Mammary epithelial cell (primary cell): Measurements from ENCODE around the gene COMMD2.

Experiments used
- EZH2 ChIP-seq: IDR thresholded peaks from 2 replicates; pipeline ENCODE4 v1.6.1; 2012; ENCODE audit warnings: low read length, inconsistent platforms, borderline replicate concordance
- TF ChIP-seq, protein P1 (sequence below), 2 donors: IDR thresholded peaks in 1 of 2; conservative IDR thresholded peaks in 1 of 2; 2 replicates each; pipeline ENCODE4 v1.5.1; 2011 to 2012; ENCODE audit warnings: inconsistent platforms in 2 of 2, low read length in 2 of 2, mild to moderate bottlenecking in 2 of 2, control low read depth in 1 of 2, low read depth in 1 of 2; ENCODE audit not compliant: insufficient read depth in 1 of 2; ENCODE audit errors: extremely low read depth in 1 of 2

DNA sequence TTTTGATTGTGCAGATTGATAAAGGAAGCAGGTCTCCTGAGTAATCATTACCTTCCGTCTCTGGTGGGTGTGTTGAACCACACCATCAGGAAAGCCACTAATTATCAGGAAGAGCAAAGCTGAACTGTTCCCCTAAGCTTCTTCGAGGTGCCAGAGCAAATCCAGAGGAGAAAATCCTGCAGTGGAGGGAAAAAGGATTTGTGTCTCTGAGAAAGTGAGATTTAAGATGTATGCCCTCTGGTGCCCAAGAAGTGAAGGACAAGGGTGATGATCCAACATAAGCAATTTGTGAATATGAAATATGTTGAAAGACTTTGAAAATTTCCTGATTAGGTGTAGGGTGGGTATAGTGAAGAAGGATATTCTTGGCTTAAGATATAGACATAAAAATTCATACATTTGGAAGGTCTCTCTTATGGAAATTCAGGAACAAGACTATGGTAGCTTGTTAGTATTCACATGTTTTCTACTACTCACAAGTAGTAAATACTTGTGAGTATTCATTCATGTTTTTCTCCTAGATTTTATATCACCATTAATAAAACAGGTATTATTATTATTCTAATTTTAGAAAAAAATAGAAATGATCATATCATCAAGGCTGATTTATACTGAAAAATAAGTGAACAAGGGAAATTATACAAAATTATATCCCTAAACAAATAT is 34.8 kb downstream of the COMMD2 start:
- TF ChIP-seq, protein P1, sequence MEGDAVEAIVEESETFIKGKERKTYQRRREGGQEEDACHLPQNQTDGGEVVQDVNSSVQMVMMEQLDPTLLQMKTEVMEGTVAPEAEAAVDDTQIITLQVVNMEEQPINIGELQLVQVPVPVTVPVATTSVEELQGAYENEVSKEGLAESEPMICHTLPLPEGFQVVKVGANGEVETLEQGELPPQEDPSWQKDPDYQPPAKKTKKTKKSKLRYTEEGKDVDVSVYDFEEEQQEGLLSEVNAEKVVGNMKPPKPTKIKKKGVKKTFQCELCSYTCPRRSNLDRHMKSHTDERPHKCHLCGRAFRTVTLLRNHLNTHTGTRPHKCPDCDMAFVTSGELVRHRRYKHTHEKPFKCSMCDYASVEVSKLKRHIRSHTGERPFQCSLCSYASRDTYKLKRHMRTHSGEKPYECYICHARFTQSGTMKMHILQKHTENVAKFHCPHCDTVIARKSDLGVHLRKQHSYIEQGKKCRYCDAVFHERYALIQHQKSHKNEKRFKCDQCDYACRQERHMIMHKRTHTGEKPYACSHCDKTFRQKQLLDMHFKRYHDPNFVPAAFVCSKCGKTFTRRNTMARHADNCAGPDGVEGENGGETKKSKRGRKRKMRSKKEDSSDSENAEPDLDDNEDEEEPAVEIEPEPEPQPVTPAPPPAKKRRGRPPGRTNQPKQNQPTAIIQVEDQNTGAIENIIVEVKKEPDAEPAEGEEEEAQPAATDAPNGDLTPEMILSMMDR (conservative IDR thresholded peaks at IDR 0.05 in 1 of 2, IDR thresholded peaks at IDR 0.05 in 1 of 2; ENCODE audit: extremely low read depth in 1 of 2, insufficient read depth in 1 of 2, low read depth in 1 of 2, low read length in 2 of 2), result peak; percentile 65 to 71
- TF ChIP-seq EZH2, result no peak
